ENCODE measurements around the gene MACROD1. TPM values are rescaled to one million over a fixed set of nuclear protein-coding genes. Genes with fewer than 3 reads are reported as not detected.

Gene MACROD1
- total RNA-seq, 3 donors from 2014 or later (not counting 1 experiment from before 2014, with no cell fraction given): 0.73 to 3.3 (median 1.8) TPM

DNA sequence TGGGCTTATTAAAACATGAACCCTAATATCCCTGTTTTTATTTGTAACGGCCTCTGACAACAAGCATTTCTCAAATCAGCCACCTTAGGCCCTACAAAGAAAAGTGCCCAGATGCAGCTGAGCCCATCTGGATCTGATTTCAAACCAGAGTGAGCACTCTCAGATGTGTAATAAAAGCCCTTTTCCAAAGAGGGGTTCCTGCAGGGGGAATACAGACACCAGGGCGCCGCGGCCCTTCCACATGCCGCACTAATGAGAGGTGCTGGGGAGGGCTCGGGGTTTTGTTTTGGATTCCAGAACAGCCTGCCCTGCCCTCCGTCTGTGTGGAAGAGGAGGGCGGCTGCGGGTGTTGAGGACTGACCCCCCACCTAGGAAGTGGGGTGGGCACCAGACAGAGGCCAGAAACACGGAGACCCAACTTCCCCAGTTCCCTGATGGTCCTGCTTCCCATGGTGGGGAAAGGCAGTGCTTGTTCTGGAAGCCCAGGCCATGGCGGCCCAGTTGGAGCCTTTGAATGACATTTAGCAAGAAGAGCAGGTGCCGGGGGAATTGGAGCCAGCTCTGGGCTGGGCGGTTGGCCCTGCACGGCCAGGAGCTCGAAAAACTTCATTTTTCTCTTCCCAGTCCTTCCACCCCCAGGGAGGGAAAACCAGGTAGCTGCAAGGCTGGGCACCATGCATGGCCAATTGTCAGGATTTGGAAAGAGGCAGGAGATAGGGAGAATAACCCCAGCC lies 63.7 kb downstream of the MACROD1 start:
- Mint-ChIP-seq H3K9me3 (no peaks in the 10 kb centered on the region), H3K4me3 (no peak overlapping the region), H3K36me3 (no peaks in the 10 kb centered on the region), H3K4me1 (no peaks in the 10 kb centered on the region), H3K27ac (no peak overlapping the region), H3K27me3 (ENCODE audit: low read depth in 2 of 2) (peaks cover 0 to 5% of the 10 kb centered on the region in 2 donors)
- H3K36me3 ChIP-seq (ENCODE audit: control insufficient read depth, insufficient read depth, low read length): no peaks in the 10 kb centered on the region
- ATAC-seq (no peak), DNase-seq (no peak)
- 90% methylated on average over 15 of the region's 15 CpGs for WGBS (ENCODE audit: insufficient coverage)
- H3K4me3 ChIP-seq (ENCODE audit: low read length): no peak overlapping the region
- TF ChIP-seq, protein P1, sequence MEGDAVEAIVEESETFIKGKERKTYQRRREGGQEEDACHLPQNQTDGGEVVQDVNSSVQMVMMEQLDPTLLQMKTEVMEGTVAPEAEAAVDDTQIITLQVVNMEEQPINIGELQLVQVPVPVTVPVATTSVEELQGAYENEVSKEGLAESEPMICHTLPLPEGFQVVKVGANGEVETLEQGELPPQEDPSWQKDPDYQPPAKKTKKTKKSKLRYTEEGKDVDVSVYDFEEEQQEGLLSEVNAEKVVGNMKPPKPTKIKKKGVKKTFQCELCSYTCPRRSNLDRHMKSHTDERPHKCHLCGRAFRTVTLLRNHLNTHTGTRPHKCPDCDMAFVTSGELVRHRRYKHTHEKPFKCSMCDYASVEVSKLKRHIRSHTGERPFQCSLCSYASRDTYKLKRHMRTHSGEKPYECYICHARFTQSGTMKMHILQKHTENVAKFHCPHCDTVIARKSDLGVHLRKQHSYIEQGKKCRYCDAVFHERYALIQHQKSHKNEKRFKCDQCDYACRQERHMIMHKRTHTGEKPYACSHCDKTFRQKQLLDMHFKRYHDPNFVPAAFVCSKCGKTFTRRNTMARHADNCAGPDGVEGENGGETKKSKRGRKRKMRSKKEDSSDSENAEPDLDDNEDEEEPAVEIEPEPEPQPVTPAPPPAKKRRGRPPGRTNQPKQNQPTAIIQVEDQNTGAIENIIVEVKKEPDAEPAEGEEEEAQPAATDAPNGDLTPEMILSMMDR (IDR thresholded peaks at IDR 0.05): no peak
- no peaks in the 10 kb centered on the region for H3K4me1 ChIP-seq (ENCODE audit: control insufficient read depth, insufficient read depth, low read length)
- H3K27ac ChIP-seq (ENCODE audit: low read length): no peak overlapping the region
- intact Hi-C loops (cut with micrococcal nuclease): no loop called here
- H3K27me3 ChIP-seq (ENCODE audit: control insufficient read depth, insufficient read depth, low read length): no peaks in the 10 kb centered on the region
- no peaks in the 10 kb centered on the region for H3K9me3 ChIP-seq (ENCODE audit: control insufficient read depth, insufficient read depth, low read length)

DNA sequence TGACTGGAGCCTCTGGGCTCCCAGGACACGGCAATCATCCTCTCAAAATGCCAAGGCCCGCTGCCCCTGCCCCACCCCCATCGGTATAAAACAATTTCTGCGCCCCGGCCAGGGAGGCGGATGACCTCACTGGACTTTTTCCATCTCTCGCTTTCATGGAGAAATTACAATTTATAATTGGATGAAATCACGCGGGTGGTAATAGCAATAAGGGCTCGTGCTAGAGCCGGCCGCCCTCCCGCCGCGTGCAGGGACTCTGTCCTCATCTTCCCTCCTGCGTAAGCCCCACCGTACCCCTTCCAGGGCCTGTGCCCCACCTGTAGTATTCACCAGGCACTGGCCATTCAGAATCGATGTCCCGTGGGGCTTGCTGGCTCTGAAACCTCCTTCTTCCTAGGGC lies 64.5 kb downstream of the MACROD1 start:
- Mint-ChIP-seq H3K27me3 (ENCODE audit: low read depth in 2 of 2) (peaks cover 0 to 5% of the 10 kb centered on the region in 2 donors), H3K9me3 (no peaks in the 10 kb centered on the region), H3K36me3 (no peaks in the 10 kb centered on the region), H3K4me3 (no peak overlapping the region), H3K27ac (no peak overlapping the region), H3K4me1 (no peaks in the 10 kb centered on the region)
- Histone ChIP-seq H3K4me1 (ENCODE audit: control insufficient read depth, insufficient read depth, low read length) (no peaks in the 10 kb centered on the region), H3K4me3 (ENCODE audit: low read length) (no peak overlapping the region), H3K36me3 (ENCODE audit: control insufficient read depth, insufficient read depth, low read length) (no peaks in the 10 kb centered on the region), H3K27ac (ENCODE audit: low read length) (no peak overlapping the region), H3K9me3 (ENCODE audit: control insufficient read depth, insufficient read depth, low read length) (no peaks in the 10 kb centered on the region), H3K27me3 (ENCODE audit: control insufficient read depth, insufficient read depth, low read length) (no peaks in the 10 kb centered on the region)
- intact Hi-C loops (cut with micrococcal nuclease): no loop called here
- WGBS (ENCODE audit: insufficient coverage): 95% methylated on average over 19 of the region's 19 CpGs
- DNase-seq (no peak), ATAC-seq (no peak)
- TF ChIP-seq, protein P1 (IDR thresholded peaks at IDR 0.05): no peak

DNA sequence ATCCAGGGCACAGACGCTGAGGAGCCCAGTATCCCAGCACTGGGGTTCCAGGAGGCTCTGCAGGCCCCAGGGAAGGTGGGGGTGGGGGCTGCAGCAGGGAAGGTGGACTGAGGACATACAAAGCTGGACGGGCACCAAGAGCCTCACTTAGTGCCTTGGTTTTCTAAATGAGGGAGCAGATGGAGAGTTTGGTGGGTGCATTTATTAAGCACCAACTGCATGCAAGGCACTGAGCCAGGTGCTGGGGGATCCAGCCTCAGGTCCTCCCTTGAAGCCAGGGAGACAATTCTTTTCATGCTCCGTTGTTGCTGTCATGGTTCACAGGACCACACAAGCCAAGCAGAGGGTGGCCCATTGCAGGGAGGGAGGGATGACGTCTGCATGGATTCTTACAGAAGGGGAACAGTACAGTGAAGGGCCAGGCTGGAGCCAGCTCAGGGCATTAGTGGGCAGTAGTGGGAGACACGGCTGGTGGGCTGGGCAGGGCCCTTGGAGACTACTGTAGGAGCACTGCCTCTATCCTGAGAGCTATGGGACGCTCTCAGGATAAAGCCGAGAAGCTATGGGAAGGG lies 65.0 kb downstream of the MACROD1 start:
- DNase-seq (no peak), ATAC-seq (no peak)
- 89% methylated on average over 7 of the region's 7 CpGs for WGBS (ENCODE audit: insufficient coverage)
- Histone ChIP-seq H3K27me3 (ENCODE audit: control insufficient read depth, insufficient read depth, low read length) (no peaks in the 10 kb centered on the region), H3K27ac (ENCODE audit: low read length) (no peak overlapping the region), H3K4me1 (ENCODE audit: control insufficient read depth, insufficient read depth, low read length) (no peaks in the 10 kb centered on the region), H3K4me3 (ENCODE audit: low read length) (no peak overlapping the region), H3K36me3 (ENCODE audit: control insufficient read depth, insufficient read depth, low read length) (no peaks in the 10 kb centered on the region), H3K9me3 (ENCODE audit: control insufficient read depth, insufficient read depth, low read length) (no peaks in the 10 kb centered on the region)
- TF ChIP-seq, protein P1 (IDR thresholded peaks at IDR 0.05): no peak
- H3K9me3 Mint-ChIP-seq: no peaks in the 10 kb centered on the region
- H3K36me3 Mint-ChIP-seq: no peaks in the 10 kb centered on the region
- H3K27me3 Mint-ChIP-seq (ENCODE audit: low read depth in 2 of 2): peaks cover 0 to 5% of the 10 kb centered on the region in 2 donors
- intact Hi-C loops (cut with micrococcal nuclease): no loop called here
- H3K4me3 Mint-ChIP-seq: no peak overlapping the region
- no peaks in the 10 kb centered on the region for H3K4me1 Mint-ChIP-seq
- no peak overlapping the region for H3K27ac Mint-ChIP-seq
